HCT116 (cell line): ENCODE measurements around the gene LYSMD4. TPM values are rescaled to one million over a fixed set of nuclear protein-coding genes. Genes with fewer than 3 reads are reported as not detected.

Experiments used
- ATAC-seq: fragments of 200-7000 bp; cut with Tn5 transposase; 2 replicates; pipeline ENCODE4 v1.9.1; 2020; ENCODE audit warnings: mild to moderate bottlenecking, moderate library complexity
- BruUV-seq: library from RNA; stranded (reverse); fragments of 400-500 nt; replicated peaks from 2 replicates; lab custom pipeline; 2021; lab: Mats Ljungman, UMichigan
- CTCF ChIA-PET: fragments of 300-600 bp; sonication (Branson Sonifier 250); formaldehyde crosslinking; loops from one replicate; lab custom pipeline; 2021; ENCODE audit warnings: antibody characterized with exemption; lab: Charles Lee
- POLR2A ChIA-PET: fragments of 300-600, 350-600 bp; sonication (Branson Sonifier 250); formaldehyde crosslinking; loops from one replicate; lab custom pipeline; 2021; ENCODE audit warnings: antibody characterized with exemption; lab: Charles Lee
- RAD21 ChIA-PET, 2 experiments: fragments of 300-600 bp; sonication (Branson Sonifier 250); formaldehyde crosslinking; loops; one replicate each; lab custom pipeline; 2023; ENCODE audit warnings: low total read pairs in 2 of 2; ENCODE audit not compliant: uncharacterized antibody in 2 of 2, unreplicated experiment in 2 of 2, low non-redundant PET in 1 of 2; lab: Charles Lee
- DNase-seq: peaks from one replicate; pipeline ENCODE4 v3.0.0-alpha.2; 2010; ENCODE audit warnings: low read depth, low spot score
- H2AFZ ChIP-seq: fragments of 200-600 bp; shearing (Covaris generic), sonication (generic); 2 replicates; pipeline ENCODE4 v1.6.1; 2017; ENCODE audit warnings: low read depth, mixed run types, mixed read lengths, antibody characterized with exemption, low read length; ENCODE audit not compliant: poor library complexity, severe bottlenecking
- H3K27ac ChIP-seq: 2 replicates; pipeline ENCODE4 v1.5.1; 2012; ENCODE audit warnings: low read depth, low read length
- H3K27me3 ChIP-seq: fragments of 200-600 bp; sonication (generic); 2 replicates; pipeline ENCODE4 v1.6.1; 2016; ENCODE audit warnings: mixed run types, low read length, mixed read lengths; ENCODE audit not compliant: insufficient read depth
- H3K36me3 ChIP-seq, 2 experiments: fragments of 200-500 bp in 1 of 2; fragments of 200-600 bp in 1 of 2; sonication (Bioruptor generic) in 1 of 2; sonication (generic) in 1 of 2; 2 replicates each; pipeline versions ENCODE4 v1.5.1 to v1.6.1; 2014 to 2016; ENCODE audit warnings: low read length in 2 of 2, inconsistent platforms in 1 of 2, mixed read lengths in 1 of 2, mixed run types in 1 of 2; ENCODE audit not compliant: insufficient read depth in 2 of 2, control insufficient read depth in 1 of 2
- H3K4me1 ChIP-seq, 2 experiments: fragments of 200-600 bp in 1 of 2; sonication (generic) in 1 of 2; 2 replicates each; pipeline versions ENCODE4 v1.5.1 to v1.6.1; 2012 to 2017; ENCODE audit warnings: low read length in 2 of 2, inconsistent platforms in 1 of 2, mild to moderate bottlenecking in 1 of 2, mixed read lengths in 1 of 2, mixed run types in 1 of 2, moderate library complexity in 1 of 2; ENCODE audit not compliant: insufficient read depth in 2 of 2, control insufficient read depth in 1 of 2
- H3K4me2 ChIP-seq: fragments of 200-600 bp; sonication (generic); 2 replicates; pipeline ENCODE4 v1.6.1; 2017; ENCODE audit warnings: mixed run types, low read length, mixed read lengths
- H3K4me3 ChIP-seq, 2 experiments: fragments of 200-600 bp in 1 of 2; sonication (generic) in 1 of 2; replicated peaks in 1 of 2; 2 replicates each; pipeline ENCODE4 v1.5.1; 2011 to 2016; ENCODE audit warnings: low read length in 2 of 2, control low read depth in 1 of 2, low read depth in 1 of 2, mild to moderate bottlenecking in 1 of 2, mixed read lengths in 1 of 2, mixed run types in 1 of 2
- H3K79me2 ChIP-seq: fragments of 200-600 bp; sonication (generic); 2 replicates; pipeline ENCODE4 v1.6.1; 2017; ENCODE audit warnings: mild to moderate bottlenecking, mixed run types, low read length, moderate library complexity, mixed read lengths; ENCODE audit not compliant: insufficient read depth
- H3K9ac ChIP-seq: fragments of 200-600 bp; sonication (generic); 2 replicates; pipeline ENCODE4 v1.6.1; 2016; ENCODE audit warnings: low read length, mixed read lengths
- H3K9me2 ChIP-seq: fragments of 200-600 bp; sonication (generic), shearing (Covaris generic); 2 replicates; pipeline ENCODE4 v1.6.1; 2017; ENCODE audit warnings: mixed run types, mild to moderate bottlenecking, moderate library complexity; ENCODE audit not compliant: insufficient read depth
- H3K9me3 ChIP-seq, 2 experiments: fragments of 200-500 bp in 1 of 2; fragments of 200-600 bp in 1 of 2; sonication (Bioruptor generic) in 1 of 2; sonication (generic) in 1 of 2; 2 replicates each; pipeline ENCODE4 v1.6.1; 2014 to 2017; ENCODE audit warnings: low read length in 2 of 2, mixed read lengths in 2 of 2, inconsistent platforms in 1 of 2, low read depth in 1 of 2, mild to moderate bottlenecking in 1 of 2, mixed run types in 1 of 2, moderate library complexity in 1 of 2; ENCODE audit not compliant: control insufficient read depth in 1 of 2, insufficient read depth in 1 of 2
- H4K20me1 ChIP-seq: fragments of 200-600 bp; sonication (generic), shearing (Covaris generic); 2 replicates; pipeline ENCODE4 v1.6.1; 2017; ENCODE audit warnings: mixed run types, mild to moderate bottlenecking, moderate library complexity; ENCODE audit not compliant: insufficient read depth
- CBX3 ChIP-seq: IDR thresholded peaks from 2 replicates; pipeline ENCODE4 v1.6.1; 2012; ENCODE audit warnings: low read depth
- CEBPB ChIP-seq: IDR thresholded peaks from 2 replicates; pipeline ENCODE4 v1.6.1; 2012; ENCODE audit warnings: low read depth
- CTCF ChIP-seq, 3 experiments: fragments of 200-600 bp in 1 of 3; sonication (generic) in 1 of 3; IDR thresholded peaks in 2 of 3; conservative IDR thresholded peaks in 1 of 3; 2 replicates each; pipeline ENCODE4 v1.5.1; 2012 to 2017; ENCODE audit warnings: low read depth in 2 of 3, low read length in 2 of 3, antibody characterized with exemption in 1 of 3, borderline replicate concordance in 1 of 3, control low read depth in 1 of 3, mild to moderate bottlenecking in 1 of 3, mixed read lengths in 1 of 3, mixed run types in 1 of 3, moderate library complexity in 1 of 3; ENCODE audit not compliant: insufficient read depth in 1 of 3
- EGR1 ChIP-seq: IDR thresholded peaks from 2 replicates; pipeline ENCODE4 v1.6.1; 2012; ENCODE audit warnings: low read depth
- FOSL1 ChIP-seq: IDR thresholded peaks from 2 replicates; pipeline ENCODE4 v1.6.1; 2012; ENCODE audit warnings: low read depth
- JUND ChIP-seq: IDR thresholded peaks from 2 replicates; pipeline ENCODE4 v1.6.1; 2012
- POLR2A ChIP-seq: IDR thresholded peaks from 2 replicates; pipeline ENCODE4 v1.7.0; 2011; ENCODE audit warnings: borderline replicate concordance; ENCODE audit not compliant: insufficient read depth, insufficient read length; ENCODE audit errors: extremely low read depth
- POLR2AphosphoS5 ChIP-seq: IDR thresholded peaks from 2 replicates; pipeline ENCODE4 v1.6.1; 2011; ENCODE audit warnings: mild to moderate bottlenecking, low read depth, low read length, moderate library complexity
- RAD21 ChIP-seq: IDR thresholded peaks from 2 replicates; pipeline ENCODE4 v1.6.1; 2012; ENCODE audit warnings: low read depth, mild to moderate bottlenecking
- SIN3A ChIP-seq: IDR thresholded peaks from 2 replicates; pipeline ENCODE4 v1.6.1; 2012; ENCODE audit warnings: low read depth
- ZNF274 ChIP-seq: fragments of 200-500 bp; sonication (Bioruptor generic); IDR thresholded peaks from 2 replicates; pipeline ENCODE4 v1.6.1; 2014; ENCODE audit warnings: mild to moderate bottlenecking, low read depth, low read length, inconsistent platforms
- intact Hi-C: fragments of 100-400 bp; cut with micrococcal nuclease; formaldehyde crosslinking; loops from 2 replicates; pipeline ENCODE4 v1.10.0; 2022
- total RNA-seq: library from RNA; stranded (reverse); gene quantifications from one replicate; pipeline ENCODE4 v1.2.1, GENCODE V29; 2021; ENCODE audit not compliant: unreplicated experiment
- TF ChIP-seq, protein P1 (sequence below): IDR thresholded peaks from 2 replicates; pipeline ENCODE4 v1.6.1; 2012

The LYSMD4 gene
- total RNA-seq, 1 experiment from 2014 or later: 8.6 TPM

GRCh38 chr15:99703603-99704443, 29.4 kb downstream of the LYSMD4 start (continued):
- peak; percentile 34 to 50 (median 45); a peak in 5 of 6 replicates for TF ChIP-seq CTCF (IDR thresholded peaks at IDR 0.05 in 2 of 3, conservative IDR thresholded peaks at IDR 0.05 in 1 of 3; ENCODE audit: borderline replicate concordance in 1 of 3, insufficient read depth in 1 of 3, low read depth in 2 of 3, low read length in 2 of 3)
- peak; percentile 41; the same call in 1 of the 2 replicates for TF ChIP-seq JUND
- TF ChIP-seq CEBPB: peak; percentile 85

DNA sequence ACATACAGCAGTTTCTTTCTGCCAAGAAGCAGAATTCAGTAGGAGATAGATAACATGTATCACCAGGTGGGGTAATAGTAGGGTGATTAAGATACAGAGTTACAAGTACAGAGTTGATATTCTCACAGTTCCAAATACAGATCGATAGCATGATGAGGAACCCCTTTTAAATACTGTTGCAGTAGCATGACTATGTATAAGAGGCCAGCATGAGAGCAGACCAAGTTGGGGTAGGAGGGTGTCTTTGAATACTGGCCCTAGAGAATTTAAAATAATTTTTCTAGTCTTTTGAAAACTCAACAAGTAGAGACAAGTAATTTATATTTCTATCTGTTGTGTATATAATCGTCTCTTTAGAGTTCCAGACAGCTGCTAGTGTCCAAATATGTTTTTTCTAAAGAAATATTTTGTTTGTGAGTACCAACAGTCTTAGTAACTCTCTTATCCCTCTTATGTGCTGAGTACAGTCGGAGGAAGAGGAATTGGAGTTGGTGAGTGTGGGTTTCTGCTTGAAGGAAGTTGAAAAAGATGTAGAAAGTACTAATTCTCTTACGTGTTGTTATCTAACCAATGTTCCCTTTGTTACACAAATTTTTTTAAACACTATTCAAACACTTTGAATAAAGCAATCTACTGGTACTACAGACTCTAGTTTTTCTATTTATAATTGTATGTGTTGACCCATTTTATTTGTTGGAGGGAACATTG, 30.2 kb downstream of the LYSMD4 start:
- ChIA-PET RAD21 (interaction anchor here in 1 of 2 experiments (1.7 kb wide), 1 partner anchor 294 kb away, joined by 12 read pairs; no protein-coding TSS in a partner anchor), POLR2A (interaction anchor here (0.9 to 1.6 kb wide), 2 partner anchors 53 to 452 kb away, joined by 3 to 4 read pairs; partner anchors contain the start of gene LRRC28)
- Histone ChIP-seq H3K9me3 (no peaks in the 10 kb centered on the region), H3K27ac (no peak overlapping the region), H3K4me2 (no peak overlapping the region)
- no peak for ATAC-seq
- TF ChIP-seq POLR2AphosphoS5 (no peak), POLR2A (no peak), FOSL1 (no peak), RAD21 (no peak), ZNF274 (no peak), SIN3A (no peak), EGR1 (no peak), CBX3 (no peak)
- TF ChIP-seq, protein P1, sequence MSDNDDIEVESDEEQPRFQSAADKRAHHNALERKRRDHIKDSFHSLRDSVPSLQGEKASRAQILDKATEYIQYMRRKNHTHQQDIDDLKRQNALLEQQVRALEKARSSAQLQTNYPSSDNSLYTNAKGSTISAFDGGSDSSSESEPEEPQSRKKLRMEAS: no peak
- TF ChIP-seq, all 23 proteins: peak for 0
- H3K36me3 ChIP-seq: no peaks in the 10 kb centered on the region
- no peak overlapping the region for H3K4me3 ChIP-seq
- H3K9me2 ChIP-seq: no peaks in the 10 kb centered on the region
- no peaks in the 10 kb centered on the region; the same call in 1 of the 2 replicates for H4K20me1 ChIP-seq
- H3K79me2 ChIP-seq: no peaks in the 10 kb centered on the region
- H3K4me1 ChIP-seq: peaks cover 7 to 17% of the 10 kb centered on the region in 2 experiments
- CTCF ChIA-PET: interaction anchor here (0.6 to 2.8 kb wide), 10 partner anchors 10 to 567 kb away, joined by 3 to 88 read pairs (median 13); no protein-coding TSS in a partner anchor
- intact Hi-C loops: loop anchor here (5.0 kb wide), 2 partner anchors 136 to 276 kb away; partner anchors contain the start of gene MEF2A
- no peak overlapping the region for H3K9ac ChIP-seq
- H2AFZ ChIP-seq: no peak overlapping the region
- BruUV-seq: TSS peak; percentile 84
- DNase-seq: no peak
- H3K27me3 ChIP-seq: no peaks in the 10 kb centered on the region
